ENCODE results near the gene SCPEP1.
"Not testable (repeated sequence)": the region's sequence is repeated elsewhere in the genome, so short reads cannot be mapped to it uniquely, and the experiment has no call there.

SCPEP1 gene

DNA sequence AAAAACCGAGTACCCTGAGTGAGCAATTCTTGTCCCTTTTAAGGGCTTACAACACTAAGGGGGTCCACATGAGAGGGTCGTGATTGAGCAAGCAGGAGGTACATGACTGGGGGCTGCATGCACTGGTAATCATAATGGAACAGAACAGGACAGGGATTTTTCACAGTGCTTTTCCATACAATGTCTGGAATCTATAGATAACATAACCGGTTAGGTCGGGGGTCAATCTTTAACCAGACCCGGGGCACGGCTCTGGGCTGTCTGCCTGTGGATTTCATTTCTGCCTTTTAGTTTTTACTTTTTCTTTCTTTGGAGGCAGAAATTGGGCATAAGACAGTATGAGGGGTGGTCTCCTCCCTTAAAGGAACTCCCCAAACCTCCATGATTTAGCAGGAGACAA, 12.2 kb upstream of the SCPEP1 start:
- not testable (repeated sequence) for DNase-seq (ENCODE audit: low spot score)

DNA sequence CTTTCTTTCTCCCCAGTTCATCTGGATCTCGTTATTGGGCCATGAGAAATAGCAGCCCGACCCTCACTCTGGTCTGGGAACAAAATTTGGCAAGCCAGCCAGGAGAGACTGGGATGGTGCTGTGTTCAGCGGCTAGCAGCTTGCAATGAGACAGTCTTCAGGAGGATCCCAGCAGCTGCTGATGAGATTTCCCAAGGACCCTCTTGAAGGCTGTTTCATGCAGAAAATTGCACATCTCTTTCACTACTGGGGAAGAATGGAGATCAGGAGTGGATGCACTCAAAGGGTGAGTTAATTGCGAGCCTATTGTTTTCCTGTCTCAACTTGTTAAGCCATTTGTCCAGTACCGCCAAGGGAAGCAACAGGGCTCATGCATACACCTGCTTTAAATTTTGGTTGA, 11.6 kb upstream of the SCPEP1 start:
- DNase-seq (ENCODE audit: low spot score), result no peak

DNA sequence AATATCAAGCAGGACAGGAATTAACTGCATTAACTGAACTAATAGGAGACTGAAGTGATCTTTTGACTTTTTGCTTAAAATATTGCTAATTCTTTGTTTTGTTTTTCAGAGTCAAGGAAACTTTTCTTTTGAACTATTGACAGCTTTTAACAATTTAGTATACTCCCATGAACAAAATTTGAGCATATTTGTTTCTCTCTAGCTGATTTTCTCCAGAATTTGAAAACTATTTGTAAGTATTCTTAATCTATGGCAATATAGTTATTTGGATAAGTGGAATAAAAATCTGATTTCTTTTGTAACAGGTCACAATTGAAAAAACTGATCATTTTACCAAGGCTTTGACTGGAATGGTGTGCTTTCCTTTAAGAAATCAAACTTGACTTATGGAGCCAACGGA, 7.0 kb upstream of the SCPEP1 start:
- DNase-seq (ENCODE audit: low spot score), result no peak

DNA sequence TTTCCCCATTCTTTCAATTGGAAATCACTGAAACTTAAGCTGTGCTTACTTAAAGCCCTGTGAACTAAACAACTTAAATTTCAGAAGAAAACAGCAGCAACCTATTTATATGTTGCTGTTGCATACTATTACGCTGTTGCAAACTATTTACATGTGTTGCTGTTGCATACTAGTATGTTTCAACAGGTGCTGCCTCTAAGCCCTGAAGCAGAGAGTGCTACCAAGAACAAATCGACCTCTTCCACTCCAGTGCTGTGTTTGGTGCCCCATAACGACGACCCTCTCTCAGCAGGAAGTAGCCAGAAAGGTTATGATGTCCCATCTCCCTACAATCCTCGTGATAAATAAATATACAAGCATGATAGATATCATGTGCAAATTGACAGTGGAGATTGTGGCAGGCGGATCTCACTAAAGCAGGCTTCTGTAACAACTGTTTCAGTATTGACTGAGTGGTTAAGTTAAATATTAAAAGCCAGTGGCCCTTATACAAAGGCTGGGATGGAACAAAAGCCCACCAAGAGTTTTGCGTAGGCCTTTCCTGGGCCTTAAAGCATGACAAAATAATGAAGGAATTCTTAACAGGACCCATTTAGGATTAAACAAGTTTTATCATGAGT, 5.7 kb upstream of the SCPEP1 start:
- no peak for DNase-seq (ENCODE audit: low spot score)

DNA sequence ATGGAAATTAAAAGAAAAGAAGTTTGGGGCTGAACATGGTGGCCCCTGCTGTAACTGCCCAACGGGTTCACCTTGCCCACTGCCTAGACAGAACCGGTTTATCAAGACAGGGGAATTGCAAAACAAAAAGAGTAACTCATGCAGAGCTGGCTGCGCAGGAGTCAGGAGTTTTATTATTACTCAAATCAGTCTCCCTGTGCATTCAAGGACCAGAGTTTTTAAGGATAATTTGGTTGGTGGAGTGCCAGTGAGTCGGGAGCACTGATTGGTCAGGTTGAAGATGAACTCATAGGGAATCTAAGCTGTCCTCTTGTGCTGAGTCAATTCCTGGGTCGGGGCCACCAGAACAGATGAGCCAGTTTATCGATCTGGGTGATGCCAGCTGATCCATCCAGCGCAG, 4.4 kb upstream of the SCPEP1 start:
- no peak for DNase-seq (ENCODE audit: low spot score)

DNA sequence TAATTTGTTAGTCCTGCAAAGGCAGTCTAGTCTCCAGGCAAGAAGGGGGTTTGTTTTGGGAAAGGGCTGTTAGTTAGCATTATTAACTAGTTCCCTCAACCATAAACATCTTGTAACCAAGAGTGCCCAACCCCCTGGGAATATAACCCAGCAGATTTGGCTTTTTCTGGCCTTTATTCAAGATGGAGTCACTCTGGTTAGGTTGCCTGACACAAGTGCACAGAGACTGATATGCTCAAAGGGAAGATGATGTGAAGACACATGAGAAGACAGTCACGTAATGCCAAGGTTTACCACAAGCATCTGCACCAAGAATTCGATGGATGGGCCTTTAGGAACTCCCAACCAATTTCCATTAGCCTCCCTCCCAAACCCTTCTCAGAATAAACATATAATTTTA, 3.9 kb upstream of the SCPEP1 start:
- no peak for DNase-seq (ENCODE audit: low spot score)

DNA sequence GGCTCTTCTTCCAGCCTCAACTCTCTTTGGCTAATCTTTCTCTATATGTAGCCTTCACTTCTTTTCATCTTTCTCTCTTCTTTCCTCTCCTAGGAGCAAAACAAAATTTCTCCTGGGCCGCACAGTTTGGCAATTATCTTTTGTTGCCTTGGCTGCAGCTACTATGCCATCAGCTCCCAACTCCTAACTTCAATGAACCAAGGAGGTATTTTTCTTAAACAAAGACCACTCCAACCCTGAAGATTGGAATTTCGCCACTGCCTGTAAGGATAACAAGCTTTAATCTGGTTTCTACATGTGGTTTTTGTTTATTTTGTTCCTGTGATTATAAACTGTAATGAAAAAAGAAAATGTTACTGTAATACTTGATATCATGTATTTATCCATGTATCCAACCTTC, 2.3 kb upstream of the SCPEP1 start:
- no peak for DNase-seq (ENCODE audit: low spot score)

DNA sequence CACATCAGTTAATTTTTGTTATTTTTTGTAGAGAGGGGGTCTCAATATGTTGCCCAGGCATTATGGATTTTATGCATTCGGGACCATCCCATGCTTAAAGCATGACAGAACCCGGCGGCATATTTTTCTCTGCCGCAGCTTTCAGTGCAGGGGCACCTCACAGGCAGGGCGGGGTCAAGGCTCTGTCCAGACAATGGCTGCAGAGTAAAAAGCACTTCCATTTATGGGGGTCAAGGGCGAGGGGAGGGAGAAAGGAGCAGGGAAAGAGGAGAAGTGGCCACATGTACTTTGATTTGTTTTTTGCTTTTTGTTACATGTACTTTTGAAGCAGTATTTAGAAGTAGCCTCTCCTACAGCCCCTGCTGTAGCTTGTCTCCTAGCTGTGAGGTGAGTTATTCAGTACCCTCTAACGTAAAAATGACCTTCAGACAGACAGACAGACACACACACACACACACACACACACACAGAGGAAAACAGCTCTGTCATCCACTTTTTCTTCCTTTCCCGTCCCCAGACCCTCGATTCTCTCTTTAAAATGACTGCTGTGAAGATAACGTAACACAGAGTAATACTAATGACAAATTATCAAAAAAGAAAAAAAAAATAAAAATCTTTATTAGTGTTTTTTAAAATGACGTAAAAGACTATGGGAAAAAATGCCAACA, 856 bp upstream of the SCPEP1 start:
- no peak for DNase-seq (ENCODE audit: low spot score)

DNA sequence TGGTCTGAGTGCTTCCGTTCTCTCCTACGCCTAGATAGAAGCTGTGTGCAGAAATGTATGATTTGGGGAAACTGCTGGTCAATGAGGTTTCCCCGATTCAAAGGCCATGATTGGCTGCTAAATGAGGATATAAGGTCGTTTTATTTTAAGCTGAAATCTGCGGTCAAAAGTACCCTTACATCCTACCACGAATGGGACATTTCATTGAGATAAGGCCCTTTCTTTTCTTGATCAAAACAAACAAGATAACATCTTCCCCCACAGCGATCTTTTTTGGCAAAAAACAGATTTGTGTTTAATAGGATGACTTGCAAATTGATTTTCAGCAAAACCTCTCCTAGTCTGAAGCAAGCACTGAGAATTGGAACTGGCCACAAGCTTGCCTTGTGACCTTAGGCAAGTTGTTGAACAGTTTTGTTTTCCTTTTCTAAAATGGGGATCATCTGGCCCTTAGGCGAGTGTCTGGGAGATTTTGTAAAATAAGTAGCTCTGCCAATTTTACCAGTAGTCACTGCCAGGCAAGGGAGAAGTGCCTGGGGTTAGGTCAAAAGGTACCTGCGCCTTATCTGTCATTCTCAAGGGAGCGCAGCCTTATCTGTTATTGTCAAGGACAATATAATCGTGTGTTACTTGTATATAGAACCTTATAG, 635 bp downstream of the SCPEP1 start:
- DNase-seq (ENCODE audit: low spot score), result no peak

DNA sequence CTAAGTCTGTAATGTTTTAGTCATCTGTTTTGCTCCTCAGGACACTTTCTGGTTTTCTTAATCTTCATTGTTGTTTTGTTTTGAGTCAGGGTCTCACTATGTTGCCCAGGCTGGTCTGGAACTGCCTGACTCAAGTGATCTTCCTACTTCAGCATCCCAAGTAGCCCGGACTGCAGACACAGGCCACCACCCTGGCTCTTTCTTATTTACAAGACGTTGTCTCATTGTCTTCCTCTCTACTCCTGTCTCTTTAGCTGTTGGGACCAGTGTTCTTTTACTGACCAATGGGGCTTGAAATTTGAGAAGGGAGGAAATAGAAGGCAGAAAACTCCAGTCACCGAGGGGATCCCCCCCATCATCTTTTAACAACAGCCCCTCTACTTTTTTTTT, 1.2 kb downstream of the SCPEP1 start:
- DNase-seq (ENCODE audit: low spot score), result no peak

DNA sequence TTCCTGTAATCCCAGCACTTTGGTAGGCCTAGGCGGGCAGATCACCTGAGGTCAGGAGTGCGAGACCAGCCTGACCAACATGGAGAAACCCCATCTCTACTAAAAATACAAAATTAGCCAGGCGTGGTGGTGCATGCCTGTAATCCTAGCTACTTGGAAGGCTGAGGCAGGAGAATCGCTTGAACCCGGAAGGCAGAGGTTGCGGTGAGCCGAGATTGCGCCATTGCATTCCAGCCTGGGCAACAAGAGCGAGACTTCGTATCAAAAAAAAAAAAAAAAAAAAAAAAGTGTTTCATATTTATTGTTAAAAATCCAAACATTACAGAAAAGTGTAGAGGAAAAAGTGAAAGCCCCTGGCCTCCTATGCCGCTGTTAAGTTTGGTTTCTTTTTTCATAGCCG, 2.6 kb downstream of the SCPEP1 start:
- DNase-seq (ENCODE audit: low spot score), result not testable (repeated sequence)

DNA sequence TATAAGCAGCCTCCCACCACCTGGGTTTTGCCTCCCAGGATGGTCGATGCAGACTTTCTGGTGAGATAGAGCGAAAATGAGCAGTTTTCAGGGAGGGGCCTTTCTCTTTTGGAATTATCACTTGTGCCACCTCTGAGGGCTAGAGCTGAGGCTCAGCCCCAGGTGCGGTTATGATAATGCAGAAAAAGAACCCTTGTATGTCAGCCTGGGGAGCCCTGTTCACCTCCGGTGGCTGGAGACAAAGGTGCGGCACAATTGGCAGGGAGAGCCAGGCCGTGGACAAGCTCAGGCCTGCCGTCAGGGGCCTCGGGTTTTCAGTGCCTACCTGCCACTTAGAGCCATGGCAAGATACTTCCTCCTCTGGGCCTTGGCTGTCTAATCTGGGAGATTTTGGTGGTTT, 4.4 kb downstream of the SCPEP1 start:
- DNase-seq (ENCODE audit: low spot score), result no peak

DNA sequence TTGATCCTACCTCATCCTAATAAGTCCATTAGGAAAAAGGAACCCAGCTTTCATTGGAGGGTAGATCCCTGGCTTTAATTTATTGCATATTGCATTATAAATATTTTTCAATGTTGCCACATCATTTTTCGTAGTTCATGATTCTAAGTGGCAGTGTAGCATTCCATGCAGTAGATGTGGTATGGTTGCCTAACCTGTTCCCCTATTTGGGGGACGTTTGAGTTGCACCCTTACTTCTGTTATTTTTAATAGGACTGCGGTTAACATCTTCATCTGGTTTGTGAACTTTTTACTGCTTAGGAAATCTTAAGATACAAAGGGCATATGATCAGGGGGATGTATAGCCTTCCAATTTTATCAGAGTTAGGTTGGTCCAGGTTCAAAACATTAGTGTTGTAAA, 5.4 kb downstream of the SCPEP1 start:
- DNase-seq (ENCODE audit: low spot score), result no peak

DNA sequence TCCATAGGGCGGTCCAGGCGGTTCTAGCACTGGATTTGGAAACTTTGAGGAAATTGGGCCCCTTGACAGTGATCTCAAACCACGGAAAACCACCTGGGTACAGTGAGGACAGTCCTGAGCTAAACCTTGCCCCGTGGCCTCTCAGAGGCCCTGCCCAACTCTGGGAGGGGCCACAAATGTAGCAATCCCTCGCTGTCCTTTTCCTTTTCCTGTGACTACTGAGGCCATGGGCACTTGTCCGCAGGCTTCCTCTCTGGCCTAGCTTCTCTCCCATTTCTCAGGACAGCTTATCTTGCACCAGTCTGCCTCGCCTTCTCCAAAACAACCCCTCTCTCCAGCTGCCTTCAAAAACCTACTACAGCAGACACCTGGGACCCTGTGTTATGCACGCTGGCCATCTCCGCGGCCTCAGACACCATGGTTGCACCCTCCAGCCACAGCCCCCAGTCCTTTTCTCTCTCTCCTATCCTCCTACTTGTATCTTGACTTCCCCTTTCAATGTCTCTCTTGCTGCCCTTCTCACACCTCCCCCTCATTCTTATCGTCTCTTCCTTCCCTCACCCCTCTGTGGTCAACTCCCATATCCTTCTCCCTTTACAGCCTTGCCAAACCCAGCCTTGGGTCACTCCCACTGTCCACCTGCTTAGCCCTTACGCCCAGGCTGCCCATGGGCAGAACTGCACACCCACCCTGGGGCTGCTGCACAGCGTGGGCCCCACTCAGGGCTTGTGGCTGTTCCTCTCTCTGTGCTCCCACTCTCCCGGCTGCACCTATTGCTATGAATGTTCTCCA, 7.6 kb downstream of the SCPEP1 start:
- DNase-seq (ENCODE audit: low spot score), result no peak

DNA sequence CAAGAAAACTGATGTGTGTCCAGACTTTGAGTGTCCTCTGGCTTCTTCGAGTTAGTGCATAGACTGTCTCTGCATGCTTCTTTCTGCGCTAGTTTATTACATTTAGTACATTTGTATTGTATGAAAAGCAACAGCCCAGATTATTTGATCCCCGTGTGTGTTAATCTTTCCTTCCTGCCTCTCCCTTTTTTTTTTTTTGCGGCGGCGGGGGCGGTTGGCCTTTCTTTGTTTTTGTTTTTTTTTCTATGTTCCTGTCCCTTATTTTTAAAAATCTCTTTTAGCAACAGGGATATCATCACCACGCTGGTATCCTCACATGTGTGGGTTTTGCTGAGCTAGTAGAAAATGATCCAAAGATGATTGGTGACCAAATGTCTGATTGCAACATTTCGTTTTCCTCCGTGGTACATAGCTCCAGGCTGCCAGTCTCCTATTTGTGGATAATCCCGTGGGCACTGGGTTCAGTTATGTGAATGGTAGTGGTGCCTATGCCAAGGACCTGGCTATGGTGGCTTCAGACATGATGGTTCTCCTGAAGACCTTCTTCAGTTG, 9.4 kb downstream of the SCPEP1 start:
- no peak for DNase-seq (ENCODE audit: low spot score)

DNA sequence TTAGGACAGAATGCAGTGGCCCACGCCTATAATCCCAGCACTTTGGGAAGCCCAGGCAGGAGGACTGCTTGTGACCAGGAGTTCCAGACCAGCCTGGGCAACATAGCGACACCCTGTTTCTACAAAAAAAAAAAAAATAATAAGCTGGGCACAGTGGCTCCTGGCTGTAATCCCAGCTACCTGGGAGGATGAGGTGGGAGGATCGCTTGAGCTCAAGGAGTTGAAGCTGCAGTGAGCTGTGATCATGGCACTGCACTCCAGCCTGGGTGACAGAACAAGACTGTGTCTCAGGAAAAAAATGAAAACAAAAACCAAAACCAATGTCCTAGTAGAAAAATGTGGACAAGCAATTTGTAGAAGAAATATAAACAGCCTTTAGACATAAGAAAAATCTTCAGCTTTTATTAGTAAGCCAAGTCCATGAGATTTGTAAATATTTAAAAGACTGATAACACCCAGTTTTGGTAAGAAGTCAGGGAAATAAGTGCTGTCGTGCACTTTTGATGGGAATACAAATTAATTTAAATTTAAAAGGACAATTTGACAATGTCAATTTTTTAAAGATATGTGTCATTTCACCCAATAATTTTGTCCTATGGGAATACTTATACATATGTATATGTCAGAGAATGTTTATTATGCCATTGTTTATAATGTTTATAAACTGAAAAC, 11.1 kb downstream of the SCPEP1 start:
- no peak for DNase-seq (ENCODE audit: low spot score)

DNA sequence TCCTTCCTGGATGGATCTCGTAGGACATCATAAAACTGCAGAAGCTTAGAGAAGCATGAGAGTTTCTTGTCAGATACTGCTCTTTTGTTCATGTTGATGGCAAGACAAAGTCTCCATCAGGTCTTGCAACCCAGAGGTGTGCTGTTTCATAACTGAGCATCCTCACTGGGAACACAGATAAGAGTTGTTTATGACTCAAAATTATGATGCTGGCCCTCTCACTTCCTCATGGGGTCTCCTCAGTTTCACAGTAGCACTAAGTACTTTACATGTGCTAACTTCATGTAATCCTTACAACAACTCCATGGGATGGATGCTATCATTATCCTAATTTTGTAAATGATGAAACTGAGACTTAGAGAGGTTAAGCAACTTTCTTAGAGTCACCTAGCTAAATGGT, 14.4 kb downstream of the SCPEP1 start:
- no peak for DNase-seq (ENCODE audit: low spot score)

DNA sequence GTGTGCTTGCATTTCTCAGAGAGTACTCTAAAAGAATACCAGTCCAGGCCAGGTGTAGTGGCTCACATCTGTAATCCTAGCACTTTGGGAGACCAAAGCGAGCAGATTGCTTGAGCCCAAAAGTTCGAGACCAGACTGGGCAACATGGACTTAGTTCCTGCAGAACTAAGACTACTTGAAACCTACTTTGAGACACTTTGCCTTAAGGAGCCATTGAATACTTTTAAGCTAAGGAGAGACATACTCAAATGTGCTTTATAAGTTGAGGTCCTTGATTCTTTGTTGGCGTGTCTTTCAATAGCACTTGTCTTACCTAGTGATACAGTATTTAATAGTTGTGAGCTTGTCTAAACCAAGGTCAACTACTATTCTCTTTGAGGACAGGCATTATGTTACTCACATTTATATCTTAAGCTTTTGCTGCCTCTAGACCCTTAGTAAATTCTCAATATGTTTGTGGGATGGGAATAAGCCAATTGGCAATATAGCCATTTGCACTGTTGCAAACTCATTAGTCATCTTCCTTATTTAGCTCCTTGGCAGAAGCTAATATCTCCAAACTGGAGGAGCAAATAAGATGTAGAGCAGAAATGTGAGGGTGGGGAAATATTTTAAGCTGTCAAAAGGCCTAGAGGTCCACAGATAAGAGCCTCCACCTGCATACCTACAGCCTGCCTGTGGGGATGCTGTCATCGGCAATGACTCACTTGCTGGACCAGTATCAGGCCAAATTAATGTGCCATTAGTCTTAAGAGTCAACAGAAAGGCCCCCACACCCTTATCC, 16.3 kb downstream of the SCPEP1 start:
- DNase-seq (ENCODE audit: low spot score), result peak; percentile 48

DNA sequence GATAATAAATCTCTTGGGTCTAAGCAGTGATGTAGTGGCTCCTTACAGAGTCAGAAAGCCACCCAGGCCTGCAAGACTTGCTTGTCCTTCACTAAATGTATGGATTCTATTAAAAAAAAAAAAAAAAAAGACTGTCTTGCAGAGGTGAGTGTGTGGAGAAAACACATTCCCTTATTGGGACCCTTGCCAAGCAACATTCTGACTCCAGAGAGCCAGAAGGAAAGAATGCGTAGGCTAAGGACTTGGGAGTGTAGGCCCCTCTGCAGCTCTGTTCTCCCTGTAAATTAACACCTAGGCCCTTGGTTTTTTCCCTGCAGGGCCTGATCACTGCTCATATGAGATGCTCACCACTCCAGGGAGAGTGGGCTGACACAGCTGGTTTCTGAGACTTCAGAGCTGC, 17.8 kb downstream of the SCPEP1 start:
- no peak for DNase-seq (ENCODE audit: low spot score)

DNA sequence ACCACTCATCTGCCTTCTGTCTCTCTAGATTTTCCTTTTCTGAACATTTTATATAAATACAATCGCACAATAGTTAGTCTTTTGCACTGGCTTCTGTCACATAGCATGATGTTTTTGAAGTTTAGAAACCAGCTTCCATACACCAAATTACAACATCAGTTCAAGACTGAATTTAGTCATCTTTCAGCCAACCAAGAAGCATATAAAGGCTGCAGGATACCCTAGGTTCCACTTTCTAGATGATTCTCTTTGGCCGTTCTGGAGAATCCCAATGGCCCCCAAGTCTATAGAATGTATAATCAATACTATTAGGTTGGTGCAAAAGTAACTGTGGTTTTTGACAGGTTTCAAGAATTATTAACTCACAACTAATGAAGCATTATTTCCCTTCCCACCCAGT, 19.4 kb downstream of the SCPEP1 start:
- no peak for DNase-seq (ENCODE audit: low spot score)

DNA sequence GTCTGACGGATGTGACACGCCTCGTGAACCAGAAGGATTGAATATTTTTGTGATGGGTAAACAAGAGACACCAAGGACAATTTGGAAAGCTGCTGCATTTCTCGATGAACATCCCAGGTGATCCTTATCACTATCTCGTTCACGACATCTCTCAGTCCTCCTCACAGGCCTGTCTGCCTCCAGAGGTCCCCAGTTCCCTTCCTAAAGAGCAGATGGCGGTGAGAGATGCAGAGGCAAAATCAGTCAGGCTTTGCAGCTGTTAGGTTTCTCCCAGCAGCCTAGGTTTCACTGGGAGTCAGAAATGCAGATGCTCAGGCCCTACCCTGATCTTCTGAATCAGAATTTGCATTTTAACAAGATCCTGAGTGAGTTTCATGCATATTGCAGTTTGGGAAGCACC, 23.6 kb downstream of the SCPEP1 start:
- DNase-seq (ENCODE audit: low spot score), result no peak
